IMR-90 (cell line): ENCODE measurements around the gene FICD. TPM values are rescaled to one million over a fixed set of nuclear protein-coding genes. Genes with fewer than 3 reads are reported as not detected.

Source experiments
- ATAC-seq: fragments of 200-7000 bp; cut with Tn5 transposase; 2 replicates; pipeline ENCODE4 v1.9.1; 2020; ENCODE audit warnings: low read depth, mild to moderate bottlenecking, moderate library complexity
- BruUV-seq: library from RNA; stranded (reverse); fragments of 400-500 nt; replicated peaks from 2 replicates; lab custom pipeline; 2021; lab: Mats Ljungman, UMichigan
- CTCF ChIA-PET: fragments of 300-600 bp; formaldehyde crosslinking; extraction: SDS; loops from one replicate; lab custom pipeline; 2021; ENCODE audit warnings: antibody characterized with exemption; lab: Yijun Ruan, JAX
- POLR2A ChIA-PET: fragments of 300-600 bp; sonication (Branson Sonifier 250); formaldehyde crosslinking; loops from one replicate; lab custom pipeline; 2022; ENCODE audit warnings: antibody characterized with exemption; ENCODE audit not compliant: unreplicated experiment; lab: Charles Lee
- DNase-seq: peaks from one replicate; pipeline ENCODE4 v3.0.0; 2013
- H2AFZ ChIP-seq: replicated peaks from 2 replicates; pipeline ENCODE3; 2013; ENCODE audit warnings: low read length, mild to moderate bottlenecking; ENCODE audit not compliant: poor library complexity
- H2AK5ac ChIP-seq: 2 replicates; pipeline ENCODE4 v1.6.1; 2013; ENCODE audit warnings: low read depth, low read length, inconsistent platforms
- H2AK9ac ChIP-seq: replicated peaks from 2 replicates; pipeline ENCODE3; 2013; ENCODE audit warnings: mild to moderate bottlenecking, low read depth, low read length, moderate library complexity; ENCODE audit not compliant: poor library complexity
- H2BK120ac ChIP-seq: 2 replicates; pipeline ENCODE4 v1.6.1; 2013; ENCODE audit warnings: low read depth, low read length, inconsistent platforms
- H2BK15ac ChIP-seq: 3 replicates; pipeline ENCODE4 v1.6.1; 2013; ENCODE audit warnings: low read depth, low read length, inconsistent platforms
- H2BK20ac ChIP-seq: 2 replicates; pipeline ENCODE4 v1.6.1; 2013; ENCODE audit warnings: low read depth, mild to moderate bottlenecking, inconsistent platforms, low read length, moderate library complexity
- H2BK5ac ChIP-seq: 2 replicates; pipeline ENCODE4 v1.6.1; 2013; ENCODE audit warnings: mild to moderate bottlenecking, low read depth, low read length, inconsistent platforms; ENCODE audit not compliant: poor library complexity, severe bottlenecking
- H3K14ac ChIP-seq: replicated peaks from 2 replicates; pipeline ENCODE4 v1.6.1; 2013; ENCODE audit warnings: low read depth, low read length, inconsistent platforms
- H3K18ac ChIP-seq: 2 replicates; pipeline ENCODE4 v1.6.1; 2013; ENCODE audit warnings: low read depth, low read length, control low read depth
- H3K23ac ChIP-seq: 2 replicates; pipeline ENCODE4 v1.6.1; 2013; ENCODE audit warnings: low read depth, low read length, inconsistent platforms
- H3K27ac ChIP-seq: 2 replicates; pipeline ENCODE4 v1.5.1; 2013; ENCODE audit warnings: mild to moderate bottlenecking, control low read depth, low read length; ENCODE audit not compliant: insufficient read depth
- H3K27me3 ChIP-seq: 2 replicates; pipeline ENCODE4 v1.6.1; 2013; ENCODE audit warnings: low read length; ENCODE audit not compliant: control insufficient read depth, insufficient read depth
- H3K36me3 ChIP-seq: 2 replicates; pipeline ENCODE4 v1.6.1; 2013; ENCODE audit warnings: low read length, mixed read lengths; ENCODE audit not compliant: control insufficient read depth, insufficient read depth
- H3K4ac ChIP-seq: 2 replicates; pipeline ENCODE4 v1.6.1; 2013; ENCODE audit warnings: low read depth, low read length, inconsistent platforms
- H3K4me1 ChIP-seq: 2 replicates; pipeline ENCODE4 v1.6.1; 2013; ENCODE audit warnings: low read length, mixed read lengths; ENCODE audit not compliant: control insufficient read depth, insufficient read depth
- H3K4me2 ChIP-seq: 2 replicates; pipeline ENCODE4 v1.6.1; 2013; ENCODE audit warnings: low read depth, mild to moderate bottlenecking, control low read depth, low read length, moderate library complexity
- H3K4me3 ChIP-seq: 2 replicates; pipeline ENCODE4 v1.5.1; 2013; ENCODE audit warnings: low read depth, mild to moderate bottlenecking, control low read depth, low read length, moderate library complexity; ENCODE audit not compliant: insufficient read depth
- H3K56ac ChIP-seq: 2 replicates; pipeline ENCODE4 v1.6.1; 2013; ENCODE audit warnings: low read length, inconsistent platforms; ENCODE audit not compliant: insufficient read depth; ENCODE audit errors: extremely low read depth
- H3K79me1 ChIP-seq, 2 experiments: 2 replicates each; pipeline ENCODE4 v1.6.1; 2013; ENCODE audit warnings: low read length in 2 of 2, inconsistent platforms in 1 of 2, low read depth in 1 of 2
- H3K9ac ChIP-seq: 2 replicates; pipeline ENCODE4 v1.6.1; 2013; ENCODE audit warnings: low read depth, low read length, control low read depth
- H3K9me1 ChIP-seq: 2 replicates; pipeline ENCODE4 v1.6.1; 2013; ENCODE audit warnings: low read length, inconsistent platforms; ENCODE audit not compliant: insufficient read depth
- H3K9me3 ChIP-seq: 2 replicates; pipeline ENCODE4 v1.6.1; 2013; ENCODE audit warnings: low read length; ENCODE audit not compliant: control insufficient read depth, insufficient read depth
- H4K20me1 ChIP-seq: 2 replicates; pipeline ENCODE4 v1.6.1; 2013; ENCODE audit warnings: low read length, inconsistent platforms; ENCODE audit not compliant: insufficient read depth
- H4K5ac ChIP-seq: 2 replicates; pipeline ENCODE4 v1.6.1; 2013; ENCODE audit warnings: mild to moderate bottlenecking, low read depth, low read length, control low read depth
- H4K8ac ChIP-seq, 2 experiments: 2 replicates each; pipeline ENCODE4 v1.6.1; 2013; ENCODE audit warnings: low read depth in 2 of 2, low read length in 2 of 2, control low read depth in 1 of 2, inconsistent platforms in 1 of 2
- H4K91ac ChIP-seq: 2 replicates; pipeline ENCODE4 v1.6.1; 2013; ENCODE audit warnings: low read depth, low read length, inconsistent platforms; ENCODE audit not compliant: insufficient read depth
- BHLHE40 ChIP-seq: fragments of 150-350 bp; IDR thresholded peaks from 2 replicates; pipeline ENCODE4 v1.6.1; 2016; ENCODE audit warnings: mild to moderate bottlenecking, low read depth, low read length
- CEBPB ChIP-seq: IDR thresholded peaks from 2 replicates; pipeline ENCODE4 v1.6.1; 2012; ENCODE audit warnings: low read depth, low read length, improper control_type of control experiment
- CHD1 ChIP-seq: IDR thresholded peaks from 2 replicates; pipeline ENCODE4 v1.6.1; 2012; ENCODE audit warnings: low read depth, low read length, improper control_type of control experiment
- FOS ChIP-seq: fragments of 150-350 bp; IDR thresholded peaks from 2 replicates; pipeline ENCODE4 v1.6.1; 2016; ENCODE audit warnings: low read depth, low read length
- MAFK ChIP-seq: IDR thresholded peaks from 2 replicates; pipeline ENCODE4 v1.6.1; 2012; ENCODE audit warnings: low read depth, low read length, improper control_type of control experiment
- MAZ ChIP-seq: IDR thresholded peaks from 2 replicates; pipeline ENCODE4 v1.6.1; 2012; ENCODE audit warnings: low read depth, mild to moderate bottlenecking, low read length, improper control_type of control experiment, moderate library complexity, borderline replicate concordance
- MXI1 ChIP-seq: IDR thresholded peaks from 2 replicates; pipeline ENCODE4 v1.6.1; 2012; ENCODE audit warnings: low read depth, mild to moderate bottlenecking, low read length, moderate library complexity, borderline replicate concordance
- NFE2L2 ChIP-seq: fragments of 150-350 bp; IDR thresholded peaks from 2 replicates; pipeline ENCODE4 v1.6.1; 2016; ENCODE audit warnings: low read depth, mild to moderate bottlenecking, low read length
- POLR2A ChIP-seq: IDR thresholded peaks from 2 replicates; pipeline ENCODE4 v1.6.1; 2012; ENCODE audit warnings: mild to moderate bottlenecking, low read depth, low read length
- RAD21 ChIP-seq: IDR thresholded peaks from 2 replicates; pipeline ENCODE4 v1.6.1; 2012; ENCODE audit warnings: low read length, improper control_type of control experiment
- RCOR1 ChIP-seq: IDR thresholded peaks from 2 replicates; pipeline ENCODE4 v1.6.1; 2012; ENCODE audit warnings: mild to moderate bottlenecking, low read length, improper control_type of control experiment; ENCODE audit not compliant: insufficient replicate concordance
- RFX5 ChIP-seq: IDR thresholded peaks from 2 replicates; pipeline ENCODE4 v1.8.0; 2012; ENCODE audit warnings: low read depth, mild to moderate bottlenecking, low read length, moderate library complexity
- SMC3 ChIP-seq: fragments of 150-350 bp; IDR thresholded peaks from 2 replicates; pipeline ENCODE4 v1.6.1; 2016; ENCODE audit warnings: low read depth, mild to moderate bottlenecking, antibody characterized with exemption, low read length, moderate library complexity
- USF2 ChIP-seq: fragments of 150-350 bp; IDR thresholded peaks from 2 replicates; pipeline ENCODE4 v1.6.1; 2017; ENCODE audit warnings: mild to moderate bottlenecking, antibody characterized with exemption, low read length, low read depth
- WGBS, 2 experiments: methylation state at CpG; one replicate each; pipeline versions ENCODE4 v1.1.5 to v1.1.7; 2013; ENCODE audit warnings: missing lambda C conversion rate in 2 of 2; ENCODE audit not compliant: insufficient read length in 1 of 2; ENCODE audit errors: extremely low coverage in 2 of 2; 5-methylcytosine and 5-hydroxymethylcytosine counted together
- dilution Hi-C: fragments of 300-500 bp; cut with HindIII; formaldehyde crosslinking; loops from one replicate; pipeline ENCODE4 v1.14.3; 2018; ENCODE audit warnings: low sequenced_read_pairs; ENCODE audit not compliant: unreplicated experiment
- in situ Hi-C: fragments of 300-500 bp; cut with MboI; formaldehyde crosslinking; loops from 3 replicates; pipeline ENCODE4 v1.14.3; 2019; ENCODE audit warnings: low sequenced_read_pairs, inconsistent platforms, mixed read lengths
- intact Hi-C: fragments of 100-400 bp; cut with micrococcal nuclease; formaldehyde crosslinking; loops from 2 replicates; pipeline ENCODE4 v1.10.0; 2022
- polyA plus RNA-seq, 3 experiments: library from polyadenylated mRNA; depleted of rRNA; stranded (reverse); fragments of >200 nt; gene quantifications; 2 replicates each; pipeline ENCODE4 v1.2.3, GENCODE V29; 2012; ENCODE audit warnings: low replicate concordance in 1 of 3
- total RNA-seq: library from RNA; depleted of rRNA; stranded (reverse); fragments of >200 nt; gene quantifications from 2 replicates; pipeline ENCODE4 v1.2.3, GENCODE V29; 2012
- TF ChIP-seq, protein P1 (sequence below): fragments of 150-350 bp; IDR thresholded peaks from 2 replicates; pipeline ENCODE4 v1.6.1; 2016; ENCODE audit warnings: low read depth, mild to moderate bottlenecking, low read length, moderate library complexity, borderline replicate concordance
- TF ChIP-seq, protein P2 (sequence below): conservative IDR thresholded peaks from 2 replicates; pipeline ENCODE4 v1.5.1; 2012; ENCODE audit warnings: mild to moderate bottlenecking, low read depth, low read length, improper control_type of control experiment

FICD gene
- total and polyA plus RNA-seq, 2 of the 4 experiments (the other 2 are of a cell fraction): 4.0 to 11.3 TPM

DNA sequence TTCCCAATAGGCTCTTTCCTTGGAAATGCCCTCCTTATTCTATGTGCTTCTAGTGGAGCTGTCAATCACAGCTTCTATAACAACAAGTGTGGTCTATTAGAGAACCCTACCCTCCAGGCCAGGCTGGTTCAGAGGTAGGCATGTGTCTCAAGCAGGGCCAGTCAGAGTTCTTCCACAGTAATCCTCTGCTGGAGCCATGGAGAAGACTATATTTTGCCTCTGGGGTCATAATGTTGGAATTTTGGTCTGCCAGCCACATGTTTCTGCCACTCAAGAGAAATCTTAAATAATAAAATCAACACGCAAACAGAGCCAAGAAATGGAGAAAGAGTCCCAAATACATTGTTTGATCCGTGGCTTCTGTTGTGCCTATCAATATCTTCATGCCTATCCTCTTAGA is 23.8 kb upstream of the FICD start:
- no peak overlapping the region for H2BK5ac ChIP-seq
- in situ Hi-C loops (no loop called here), intact Hi-C loops (no loop called here), dilution Hi-C loops (no loop called here)
- DNase-seq (no peak), ATAC-seq (no peak)
- H3K9ac ChIP-seq: no peak overlapping the region
- H4K91ac ChIP-seq: no peak overlapping the region
- CTCF ChIA-PET: no interaction called here
- no peaks in the 10 kb centered on the region for H3K36me3 ChIP-seq
- no TSS peak for BruUV-seq
- H2AFZ ChIP-seq: no peak overlapping the region
- no peaks in the 10 kb centered on the region for H3K9me3 ChIP-seq
- TF ChIP-seq MXI1 (no peak), SMC3 (no peak), RFX5 (no peak), MAZ (no peak), NFE2L2 (no peak), FOS (no peak), BHLHE40 (no peak), USF2 (no peak), CHD1 (no peak), CEBPB (no peak), POLR2A (no peak), RAD21 (no peak), RCOR1 (no peak), MAFK (no peak)
- TF ChIP-seq, protein P1, sequence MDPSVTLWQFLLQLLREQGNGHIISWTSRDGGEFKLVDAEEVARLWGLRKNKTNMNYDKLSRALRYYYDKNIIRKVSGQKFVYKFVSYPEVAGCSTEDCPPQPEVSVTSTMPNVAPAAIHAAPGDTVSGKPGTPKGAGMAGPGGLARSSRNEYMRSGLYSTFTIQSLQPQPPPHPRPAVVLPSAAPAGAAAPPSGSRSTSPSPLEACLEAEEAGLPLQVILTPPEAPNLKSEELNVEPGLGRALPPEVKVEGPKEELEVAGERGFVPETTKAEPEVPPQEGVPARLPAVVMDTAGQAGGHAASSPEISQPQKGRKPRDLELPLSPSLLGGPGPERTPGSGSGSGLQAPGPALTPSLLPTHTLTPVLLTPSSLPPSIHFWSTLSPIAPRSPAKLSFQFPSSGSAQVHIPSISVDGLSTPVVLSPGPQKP: no peak
- TF ChIP-seq, protein P2, sequence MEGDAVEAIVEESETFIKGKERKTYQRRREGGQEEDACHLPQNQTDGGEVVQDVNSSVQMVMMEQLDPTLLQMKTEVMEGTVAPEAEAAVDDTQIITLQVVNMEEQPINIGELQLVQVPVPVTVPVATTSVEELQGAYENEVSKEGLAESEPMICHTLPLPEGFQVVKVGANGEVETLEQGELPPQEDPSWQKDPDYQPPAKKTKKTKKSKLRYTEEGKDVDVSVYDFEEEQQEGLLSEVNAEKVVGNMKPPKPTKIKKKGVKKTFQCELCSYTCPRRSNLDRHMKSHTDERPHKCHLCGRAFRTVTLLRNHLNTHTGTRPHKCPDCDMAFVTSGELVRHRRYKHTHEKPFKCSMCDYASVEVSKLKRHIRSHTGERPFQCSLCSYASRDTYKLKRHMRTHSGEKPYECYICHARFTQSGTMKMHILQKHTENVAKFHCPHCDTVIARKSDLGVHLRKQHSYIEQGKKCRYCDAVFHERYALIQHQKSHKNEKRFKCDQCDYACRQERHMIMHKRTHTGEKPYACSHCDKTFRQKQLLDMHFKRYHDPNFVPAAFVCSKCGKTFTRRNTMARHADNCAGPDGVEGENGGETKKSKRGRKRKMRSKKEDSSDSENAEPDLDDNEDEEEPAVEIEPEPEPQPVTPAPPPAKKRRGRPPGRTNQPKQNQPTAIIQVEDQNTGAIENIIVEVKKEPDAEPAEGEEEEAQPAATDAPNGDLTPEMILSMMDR: no peak
- H3K4me3 ChIP-seq: no peak overlapping the region
- no peak overlapping the region for H2AK5ac ChIP-seq
- H2BK20ac ChIP-seq: no peak overlapping the region
- H4K5ac ChIP-seq: no peak overlapping the region
- no peaks in the 10 kb centered on the region; the same call in 1 of the 2 replicates for H3K27me3 ChIP-seq
- no peak overlapping the region for H2BK15ac ChIP-seq
- no peak overlapping the region for H3K4me2 ChIP-seq
- no peaks in the 10 kb centered on the region for H4K20me1 ChIP-seq
- H3K4me1 ChIP-seq: no peaks in the 10 kb centered on the region
- WGBS, 2 experiments: no CpG with 5 or more reads among the region's 2 CpGs
- H3K27ac ChIP-seq: no peak overlapping the region
- no peak overlapping the region for H2BK120ac ChIP-seq
- H4K8ac ChIP-seq: no peak overlapping the region
- no peak overlapping the region for H3K18ac ChIP-seq
- no peak overlapping the region for H2AK9ac ChIP-seq
- no peak overlapping the region for H3K56ac ChIP-seq
- H3K23ac ChIP-seq: no peak overlapping the region
- no peaks in the 10 kb centered on the region for H3K79me1 ChIP-seq
- POLR2A ChIA-PET: no interaction called here
- no peak overlapping the region for H3K14ac ChIP-seq
- no peak overlapping the region for H3K4ac ChIP-seq
- H3K9me1 ChIP-seq: peaks cover 2% of the 10 kb centered on the region; the same call in 1 of the 2 replicates
